ENCODE data around the gene AGMO.
"Not testable (repeated sequence)": the region's sequence is repeated elsewhere in the genome, so short reads cannot be mapped to it uniquely, and the experiment has no call there.

The AGMO gene

GRCh38 chr7:15555381-15555859, 6.4 kb downstream of the AGMO start:
- peak; percentile 44 for TF ChIP-seq CTCF (conservative IDR thresholded peaks at IDR 0.05)
- TF ChIP-seq ZFX (IDR thresholded peaks at IDR 0.05) = no peak

GRCh38 chr7:15554744-15555143, 7.1 kb downstream of the AGMO start:
- no peak overlapping the region for H3K27ac ChIP-seq
- TF ChIP-seq ZFX (IDR thresholded peaks at IDR 0.05) (no peak), CTCF (conservative IDR thresholded peaks at IDR 0.05) (no peak)

More at GRCh38 chr7:15555381-15555859, 6.4 kb downstream of the AGMO start:
- no peak overlapping the region for H3K27ac ChIP-seq

- no peak overlapping the region for H3K27ac ChIP-seq
- TF ChIP-seq ZFX (IDR thresholded peaks at IDR 0.05) (no peak), CTCF (conservative IDR thresholded peaks at IDR 0.05) (no peak)
These were observed 7.7 kb downstream of the AGMO start for GRCh38 chr7:15554081-15554480.

GRCh38 chr7:15547320-15547719, 14.5 kb downstream of the AGMO start:
- not testable (repeated sequence) for H3K27ac ChIP-seq

GRCh38 chr7:15546272-15546792, 15.5 kb downstream of the AGMO start:
- TF ChIP-seq ZFX (IDR thresholded peaks at IDR 0.05) (no peak), CTCF (conservative IDR thresholded peaks at IDR 0.05) (no peak)
- no peak overlapping the region for H3K27ac ChIP-seq

- TF ChIP-seq ZFX (IDR thresholded peaks at IDR 0.05) = no peak
- TF ChIP-seq CTCF (conservative IDR thresholded peaks at IDR 0.05) = no peak
- no peak overlapping the region for H3K27ac ChIP-seq
These were observed 17.8 kb downstream of the AGMO start for GRCh38 chr7:15544050-15544449.

GRCh38 chr7:15543256-15543655, 18.6 kb downstream of the AGMO start:
- H3K27ac ChIP-seq = no peak overlapping the region
- TF ChIP-seq ZFX (IDR thresholded peaks at IDR 0.05) (no peak), CTCF (conservative IDR thresholded peaks at IDR 0.05) (no peak)

GRCh38 chr7:15527648-15528047, 34.2 kb downstream of the AGMO start:
- TF ChIP-seq ZFX (IDR thresholded peaks at IDR 0.05) (no peak), CTCF (conservative IDR thresholded peaks at IDR 0.05) (no peak)
- H3K27ac ChIP-seq = no peak overlapping the region
